Measurements from ENCODE around the gene ATXN10.
"Not testable (repeated sequence)": the region's sequence is repeated elsewhere in the genome, so short reads cannot be mapped to it uniquely, and the experiment has no call there.

Gene ATXN10

DNA sequence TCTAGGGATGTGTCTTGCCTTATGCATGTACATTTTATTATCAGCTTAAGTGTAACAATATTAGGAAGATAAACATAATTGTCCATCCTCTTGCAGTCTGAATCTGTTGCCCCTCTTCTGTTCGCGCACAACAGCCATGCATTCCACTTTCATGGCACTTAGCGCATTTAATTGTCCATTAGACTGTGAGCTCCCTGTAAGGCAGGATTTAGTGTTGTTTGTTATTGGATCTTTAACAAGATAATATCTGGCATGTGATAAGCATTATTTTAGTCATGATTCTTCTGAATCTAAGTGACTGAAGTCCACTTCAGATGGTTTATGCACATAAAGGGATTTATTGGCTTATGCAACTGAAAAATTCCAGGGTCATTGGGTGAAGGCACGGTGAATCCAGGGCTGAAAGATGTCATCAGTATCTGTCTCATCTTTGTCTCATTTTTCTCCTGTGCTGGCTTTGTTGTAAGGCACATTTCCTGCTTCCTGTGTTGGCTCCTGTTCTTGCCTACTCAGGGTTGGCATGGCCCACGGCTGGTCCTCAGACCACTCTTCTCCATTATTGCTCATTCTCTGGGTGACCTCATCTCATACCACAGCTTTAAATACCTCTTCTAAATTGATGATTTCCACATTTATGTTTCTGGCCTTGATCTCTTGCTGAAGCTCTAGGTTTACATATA, 37.6 kb downstream of the ATXN10 start:
- DNase-seq (ENCODE audit: low read depth), result peak; percentile 54
- no peak for TF ChIP-seq CTCF (conservative IDR thresholded peaks at IDR 0.05; ENCODE audit: low read depth, low read length)
- H3K4me3 ChIP-seq (ENCODE audit: low read length), result no peak overlapping the region

DNA sequence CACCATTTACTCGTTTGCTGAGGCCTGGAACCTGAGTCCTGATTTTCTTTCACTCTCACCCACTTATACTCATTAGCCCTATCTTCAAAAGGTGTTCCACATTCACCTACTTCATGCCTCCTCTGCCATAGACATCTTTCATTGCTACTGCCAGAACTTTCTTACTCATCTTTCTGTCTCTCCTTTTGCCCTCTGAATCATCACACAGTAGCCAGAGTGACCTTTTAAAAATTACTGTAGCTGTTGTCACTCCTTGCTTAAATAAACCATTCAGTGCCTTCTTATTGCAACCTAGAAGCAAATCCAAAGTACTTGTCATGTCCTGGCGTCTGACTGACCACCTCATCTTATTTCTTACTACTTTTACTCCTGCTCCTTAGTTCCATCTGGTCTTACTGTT, 38.2 kb downstream of the ATXN10 start:
- no peak for TF ChIP-seq CTCF (conservative IDR thresholded peaks at IDR 0.05; ENCODE audit: low read depth, low read length)

DNA sequence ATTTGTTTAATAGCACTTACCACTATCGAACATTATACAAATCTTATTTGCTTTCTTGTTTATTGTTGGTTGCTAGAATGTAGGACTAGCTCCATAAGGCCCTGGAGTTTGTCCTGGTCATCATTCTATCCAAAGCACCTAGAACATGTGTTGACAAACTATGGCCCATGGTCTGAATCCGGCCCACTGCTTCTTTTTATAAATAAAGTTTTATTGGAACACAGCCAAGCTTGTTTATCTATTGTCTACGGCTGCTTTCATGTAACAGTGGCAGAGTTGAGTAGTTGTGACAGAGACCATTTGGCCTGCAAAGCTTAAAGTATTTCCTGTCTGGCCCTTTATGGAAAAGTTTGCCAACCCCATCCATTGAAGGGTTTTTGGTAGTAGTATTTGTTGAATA, 38.8 kb downstream of the ATXN10 start:
- TF ChIP-seq CTCF (conservative IDR thresholded peaks at IDR 0.05; ENCODE audit: low read depth, low read length), result no peak
- H3K4me3 ChIP-seq (ENCODE audit: low read length), result no peak overlapping the region
- DNase-seq (ENCODE audit: low read depth), result no peak

More for the DNA sequence above, 38.2 kb downstream of the ATXN10 start:
- H3K4me3 ChIP-seq (ENCODE audit: low read length), result no peak overlapping the region
- DNase-seq (ENCODE audit: low read depth), result no peak

DNA sequence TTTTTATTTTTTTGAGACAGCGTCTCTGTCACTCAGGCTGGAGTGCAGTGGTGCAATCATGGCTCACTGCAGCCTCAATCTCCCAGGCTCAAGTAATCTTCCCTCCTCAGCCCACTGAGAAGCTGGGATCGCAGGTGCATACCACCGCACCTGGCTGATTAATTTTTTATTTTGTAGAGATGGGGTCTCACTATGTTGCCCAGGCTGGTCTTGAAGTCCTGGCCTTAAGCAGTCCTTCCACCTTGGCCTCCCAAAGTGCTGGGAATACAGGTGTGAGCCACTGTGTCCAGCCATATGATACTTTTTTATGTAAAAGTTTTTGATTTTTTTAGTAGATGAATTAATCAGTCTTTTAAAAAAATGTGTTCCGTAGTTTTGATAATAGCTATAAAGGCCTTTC, 42.8 kb downstream of the ATXN10 start:
- DNase-seq (ENCODE audit: low read depth); H3K4me3 ChIP-seq (ENCODE audit: low read length): not testable (repeated sequence)

DNA sequence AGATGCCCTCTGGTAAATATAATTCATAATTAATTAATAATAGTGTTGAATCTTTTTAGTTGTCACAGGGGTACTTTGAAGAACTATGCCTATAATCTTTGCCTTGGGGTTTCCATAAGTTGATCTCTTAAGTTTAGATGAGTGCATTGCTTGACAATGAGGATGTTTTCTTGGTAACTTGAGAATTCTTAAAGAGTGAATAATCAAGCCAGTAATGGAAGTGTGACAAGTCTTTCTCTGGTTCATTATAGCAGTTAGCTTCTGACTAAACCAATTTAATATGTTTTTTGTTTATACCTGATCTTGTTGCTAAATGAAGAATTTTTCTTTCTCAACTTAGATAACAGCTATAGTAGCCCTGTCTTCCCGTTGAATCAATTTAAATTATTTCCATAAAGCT, 46.2 kb downstream of the ATXN10 start:
- no peak for DNase-seq (ENCODE audit: low read depth)
- no peak for TF ChIP-seq CTCF (conservative IDR thresholded peaks at IDR 0.05; ENCODE audit: low read depth, low read length)
- H3K4me3 ChIP-seq (ENCODE audit: low read length), result no peak overlapping the region

DNA sequence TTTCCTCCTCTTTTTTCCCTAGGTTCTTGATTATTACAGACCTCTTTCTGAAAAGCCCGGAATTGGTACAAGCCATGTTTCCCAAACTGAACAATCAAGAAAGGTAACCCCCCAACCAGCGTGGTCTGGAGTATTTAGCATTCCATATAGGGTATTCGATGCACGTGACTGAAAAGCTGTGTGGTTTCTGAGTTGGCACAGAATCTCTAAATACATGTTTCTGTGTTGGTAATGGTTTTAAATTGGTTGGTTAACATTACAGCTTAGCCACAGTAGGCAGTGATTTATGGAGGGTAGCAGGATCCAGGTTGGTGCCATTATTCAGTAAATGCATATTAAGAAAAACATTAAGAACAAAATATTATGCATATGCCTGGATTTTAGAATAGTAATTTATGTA, 46.8 kb downstream of the ATXN10 start:
- H3K4me3 ChIP-seq (ENCODE audit: low read length), result no peak overlapping the region
- no peak for DNase-seq (ENCODE audit: low read depth)
- TF ChIP-seq CTCF (conservative IDR thresholded peaks at IDR 0.05; ENCODE audit: low read depth, low read length), result no peak

DNA sequence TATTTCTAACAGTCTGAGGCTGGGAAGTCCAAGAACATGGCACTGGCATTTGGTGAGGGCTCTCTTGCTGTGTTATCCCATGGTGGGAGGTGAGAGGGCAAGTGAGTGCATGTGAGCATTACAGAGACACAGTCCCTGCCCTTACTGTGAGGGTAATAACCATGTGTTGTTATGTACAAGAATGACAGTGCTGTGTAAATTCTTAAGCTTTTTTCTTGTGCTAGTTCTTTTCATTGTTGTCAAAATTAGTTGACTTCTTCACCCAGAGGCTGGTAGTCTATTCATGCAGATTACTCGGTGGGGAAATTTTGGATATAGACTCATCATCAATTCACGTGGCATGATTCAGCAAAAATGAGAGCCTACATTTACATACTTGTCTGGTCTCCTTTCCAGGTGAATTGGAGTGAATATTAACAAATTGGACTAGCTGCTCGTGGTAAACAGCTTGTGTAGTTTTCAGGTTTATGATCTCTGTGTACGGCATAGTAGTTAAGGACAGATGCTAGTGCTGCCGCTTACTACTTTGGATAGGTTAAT, 49.3 kb downstream of the ATXN10 start:
- no peak for TF ChIP-seq CTCF (conservative IDR thresholded peaks at IDR 0.05; ENCODE audit: low read depth, low read length)
- H3K4me3 ChIP-seq (ENCODE audit: low read length), result no peak overlapping the region
- no peak for DNase-seq (ENCODE audit: low read depth)
